GM18868 (cell line): ENCODE results near the gene ZFYVE19.
A peak's percentile ranks its signal among the peaks of the same experiment; 100 is the strongest.

Experiments used
- ATAC-seq: cut with Tn5 transposase; IDR thresholded peaks from one replicate; pipeline ENCODE4 v1.9.1; 2021; ENCODE audit warnings: mild to moderate bottlenecking, moderate library complexity; ENCODE audit not compliant: unreplicated experiment

ZFYVE19 gene, protein sequence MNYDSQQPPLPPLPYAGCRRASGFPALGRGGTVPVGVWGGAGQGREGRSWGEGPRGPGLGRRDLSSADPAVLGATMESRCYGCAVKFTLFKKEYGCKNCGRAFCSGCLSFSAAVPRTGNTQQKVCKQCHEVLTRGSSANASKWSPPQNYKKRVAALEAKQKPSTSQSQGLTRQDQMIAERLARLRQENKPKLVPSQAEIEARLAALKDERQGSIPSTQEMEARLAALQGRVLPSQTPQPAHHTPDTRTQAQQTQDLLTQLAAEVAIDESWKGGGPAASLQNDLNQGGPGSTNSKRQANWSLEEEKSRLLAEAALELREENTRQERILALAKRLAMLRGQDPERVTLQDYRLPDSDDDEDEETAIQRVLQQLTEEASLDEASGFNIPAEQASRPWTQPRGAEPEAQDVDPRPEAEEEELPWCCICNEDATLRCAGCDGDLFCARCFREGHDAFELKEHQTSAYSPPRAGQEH

DNA sequence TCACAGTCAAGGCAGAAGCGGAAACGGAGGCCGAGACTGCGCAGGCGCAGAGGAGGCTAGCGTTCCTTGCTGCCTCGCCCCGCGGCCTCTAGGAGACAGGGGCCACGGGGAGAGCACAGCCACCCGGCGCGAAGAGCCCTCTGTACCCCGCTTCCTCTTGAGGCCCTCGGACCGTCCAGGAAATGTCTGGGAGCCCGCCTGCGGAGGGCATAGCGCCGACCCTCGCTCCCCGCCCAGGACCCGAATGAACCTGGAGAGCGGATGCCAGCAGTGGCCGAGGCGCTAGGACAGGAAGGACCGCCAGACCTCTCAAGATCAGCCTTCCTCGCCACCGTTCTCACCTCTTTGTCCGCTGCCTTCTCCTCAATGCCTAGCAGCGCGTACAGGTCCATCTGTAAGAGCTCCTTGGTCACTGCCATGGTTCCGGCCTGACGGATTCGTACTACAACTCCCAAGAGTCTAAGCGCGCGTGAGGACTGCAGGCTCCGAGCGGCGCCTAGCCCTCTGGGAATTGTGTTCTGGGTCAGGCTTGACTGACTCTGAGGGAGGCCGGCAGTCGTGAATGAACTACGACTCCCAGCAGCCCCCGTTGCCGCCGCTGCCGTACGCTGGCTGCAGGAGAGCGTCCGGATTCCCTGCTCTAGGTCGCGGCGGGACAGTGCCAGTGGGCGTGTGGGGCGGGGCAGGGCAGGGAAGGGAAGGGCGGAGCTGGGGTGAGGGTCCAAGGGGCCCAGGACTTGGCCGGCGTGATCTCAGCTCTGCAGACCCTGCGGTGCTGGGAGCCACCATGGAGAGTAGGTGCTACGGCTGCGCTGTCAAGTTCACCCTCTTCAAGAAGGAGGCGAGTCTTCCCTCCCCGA, at the start of gene ZFYVE19, which contains the start of gene DNAJC17:
TSS of gene ZFYVE19 (plus strand) at position 62 of the 860 bp plus-strand sequence. CDS start at position 563, 501 bp downstream.
TSS of gene DNAJC17 (minus strand) at position 446 of the 860 bp plus-strand sequence. CDS start at position 419, 27 bp downstream.
- ATAC-seq, result peak; percentile 92

DNA sequence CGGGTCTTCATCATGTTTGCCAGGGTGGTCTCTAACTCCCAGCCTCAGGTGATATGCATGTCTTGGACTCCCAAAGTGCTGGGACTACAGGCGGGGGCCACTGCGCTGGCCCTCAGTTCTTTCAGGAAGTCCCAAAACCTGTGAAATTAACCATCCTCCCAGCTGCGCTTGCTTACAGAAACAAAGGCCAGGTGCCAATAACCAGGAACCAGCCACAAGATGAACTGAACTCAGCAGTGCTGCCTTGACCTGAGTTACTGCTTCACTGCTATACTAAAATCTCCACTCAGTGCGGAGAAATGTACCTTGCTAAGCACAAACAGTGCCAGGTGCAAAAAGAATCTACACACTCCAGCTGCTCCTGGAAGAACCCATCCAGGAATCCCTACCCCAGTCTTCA, 46.9 kb upstream of the ZFYVE19 start:
- ATAC-seq, result no peak

DNA sequence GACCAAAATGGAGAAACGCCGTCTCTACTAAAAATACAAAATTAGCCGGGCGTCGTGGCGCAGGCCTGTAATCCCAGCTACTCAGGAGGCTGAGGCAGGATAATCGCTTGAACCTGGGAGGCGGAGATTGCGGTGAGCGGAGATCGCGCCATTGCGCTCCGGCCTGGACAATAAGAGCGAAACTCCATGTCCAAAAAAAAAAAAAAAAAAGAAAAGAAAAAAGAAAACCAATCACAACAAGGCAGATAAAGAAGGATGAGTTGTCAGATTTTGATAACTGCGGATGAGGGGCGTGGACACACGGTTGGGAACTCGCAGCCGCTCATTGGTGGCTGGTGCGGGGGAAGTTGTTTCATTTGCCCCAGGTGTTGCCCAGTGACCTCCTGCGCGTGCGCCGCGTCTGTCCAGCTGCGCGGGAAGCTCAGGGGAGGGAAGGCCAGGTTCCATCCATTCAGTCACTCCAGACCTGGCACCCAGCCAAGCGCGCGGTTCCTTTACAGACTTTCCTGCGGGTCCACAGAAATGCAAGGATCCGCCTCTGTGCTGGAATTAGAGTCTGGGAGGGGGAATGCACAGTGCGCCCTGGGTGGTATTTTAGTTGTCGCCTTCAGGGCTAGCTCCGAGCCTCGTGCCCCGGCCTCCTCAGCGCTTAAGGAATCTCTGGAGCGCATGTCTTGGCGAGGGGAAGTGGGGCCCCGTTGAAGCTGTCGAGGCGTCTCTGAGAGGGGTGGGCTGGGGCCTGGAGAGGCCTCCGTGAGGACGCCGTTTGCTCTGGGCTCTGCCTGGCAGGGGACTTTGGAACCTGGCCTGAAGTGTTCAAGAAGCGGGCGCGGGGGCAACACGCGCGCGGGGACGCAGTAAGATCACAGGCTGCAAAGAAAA, 43.7 kb upstream of the ZFYVE19 start:
- peak; percentile 7 for ATAC-seq

DNA sequence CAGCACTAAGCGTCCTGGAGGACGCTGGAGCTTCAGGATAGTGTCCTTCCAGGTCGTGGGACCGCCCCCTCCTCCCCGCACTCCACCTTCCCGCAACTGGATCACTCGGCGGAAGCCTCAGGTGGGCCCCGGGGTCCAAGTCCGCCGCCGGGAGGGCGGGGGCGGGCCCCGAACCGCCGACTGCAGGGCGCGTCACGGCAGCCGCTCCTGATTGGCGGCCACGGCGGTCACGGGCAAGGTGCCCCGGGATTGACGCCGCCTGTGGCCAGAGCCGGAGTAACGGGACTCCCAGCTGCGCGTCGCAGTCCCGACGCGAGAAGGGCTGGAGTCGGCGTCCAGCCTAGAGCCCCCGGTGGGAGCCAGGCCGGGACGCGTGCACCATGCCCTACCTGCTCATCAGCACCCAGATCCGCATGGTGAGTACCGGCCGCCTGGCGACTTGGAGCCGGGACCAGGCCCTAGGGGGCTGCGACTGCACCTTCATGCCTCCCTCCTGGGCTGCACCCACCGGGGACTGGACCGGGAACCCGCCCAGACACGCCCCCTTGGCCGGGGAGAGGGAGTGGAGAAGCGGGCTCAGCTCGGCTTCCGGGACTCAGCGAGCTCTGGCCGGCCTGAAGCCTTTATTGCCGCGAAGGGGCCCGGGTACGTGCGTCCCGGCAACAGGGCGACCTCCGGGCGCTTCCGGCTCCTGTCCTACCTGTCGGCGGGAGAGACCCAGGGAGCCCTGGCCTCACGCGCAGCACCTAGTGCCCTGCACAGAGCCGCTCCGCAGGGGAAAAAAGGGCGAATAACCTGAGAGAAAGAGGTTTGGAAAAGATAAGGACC, 42.9 kb upstream of the ZFYVE19 start, which contains the start of gene GCHFR:
TSS of gene GCHFR (plus strand) at position 268 of the 828 bp plus-strand sequence. CDS start at position 381, 113 bp downstream.
- ATAC-seq, result peak; percentile 53

DNA sequence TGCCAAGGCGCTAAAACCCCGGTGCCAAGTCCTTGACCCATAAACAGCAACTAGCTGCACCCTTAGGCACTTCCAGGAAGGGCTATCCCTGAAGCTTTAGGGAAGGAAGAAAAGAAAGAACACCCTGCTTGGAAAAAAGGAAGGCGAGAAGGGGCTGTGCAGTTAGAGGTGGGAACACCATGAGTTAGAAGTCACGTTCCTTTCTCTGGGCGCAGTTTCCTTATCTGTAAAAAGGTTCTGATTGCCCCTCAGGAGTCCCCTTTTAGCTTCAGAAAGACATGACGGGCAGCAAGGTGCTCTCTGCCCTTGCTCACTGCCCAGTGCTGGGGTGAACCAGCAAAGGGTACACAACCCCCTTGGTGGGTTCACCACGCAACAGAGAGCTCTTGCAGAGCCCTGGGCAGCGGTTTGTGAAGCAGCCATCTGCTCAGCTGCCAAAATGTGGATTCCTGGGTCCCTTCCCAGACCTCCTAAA, 42.2 kb upstream of the ZFYVE19 start:
- ATAC-seq, result no peak

DNA sequence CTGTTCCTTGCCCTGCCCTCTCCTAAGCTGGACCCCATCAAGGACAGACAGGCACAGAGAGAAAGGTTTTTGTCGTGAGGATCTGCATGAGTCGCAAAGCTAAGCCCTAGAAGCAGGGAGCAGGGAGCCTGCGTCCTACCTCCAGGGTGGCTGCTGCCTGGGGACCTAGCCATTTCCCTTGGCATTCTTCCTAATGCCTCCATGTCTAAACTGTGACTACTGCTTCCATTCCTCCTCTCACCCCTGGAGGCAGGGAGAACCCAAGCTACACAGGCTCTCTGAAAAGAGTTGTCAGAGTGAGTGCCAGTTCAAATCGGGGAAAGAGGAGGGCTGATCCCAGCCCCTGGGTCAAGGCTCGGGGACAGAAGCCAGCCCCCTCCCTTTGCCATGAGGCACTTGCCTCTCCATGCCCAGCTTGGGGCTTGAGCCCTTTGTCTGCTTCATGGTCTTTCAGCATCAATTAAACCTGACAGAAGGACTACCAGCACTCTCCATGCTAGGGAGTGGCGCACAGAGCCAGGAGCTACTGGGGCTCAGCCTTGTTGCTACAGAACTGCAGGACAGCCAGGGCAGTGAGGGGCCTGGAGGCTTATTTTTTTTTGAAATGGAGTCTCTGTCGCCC, 40.6 kb upstream of the ZFYVE19 start:
- no peak for ATAC-seq

DNA sequence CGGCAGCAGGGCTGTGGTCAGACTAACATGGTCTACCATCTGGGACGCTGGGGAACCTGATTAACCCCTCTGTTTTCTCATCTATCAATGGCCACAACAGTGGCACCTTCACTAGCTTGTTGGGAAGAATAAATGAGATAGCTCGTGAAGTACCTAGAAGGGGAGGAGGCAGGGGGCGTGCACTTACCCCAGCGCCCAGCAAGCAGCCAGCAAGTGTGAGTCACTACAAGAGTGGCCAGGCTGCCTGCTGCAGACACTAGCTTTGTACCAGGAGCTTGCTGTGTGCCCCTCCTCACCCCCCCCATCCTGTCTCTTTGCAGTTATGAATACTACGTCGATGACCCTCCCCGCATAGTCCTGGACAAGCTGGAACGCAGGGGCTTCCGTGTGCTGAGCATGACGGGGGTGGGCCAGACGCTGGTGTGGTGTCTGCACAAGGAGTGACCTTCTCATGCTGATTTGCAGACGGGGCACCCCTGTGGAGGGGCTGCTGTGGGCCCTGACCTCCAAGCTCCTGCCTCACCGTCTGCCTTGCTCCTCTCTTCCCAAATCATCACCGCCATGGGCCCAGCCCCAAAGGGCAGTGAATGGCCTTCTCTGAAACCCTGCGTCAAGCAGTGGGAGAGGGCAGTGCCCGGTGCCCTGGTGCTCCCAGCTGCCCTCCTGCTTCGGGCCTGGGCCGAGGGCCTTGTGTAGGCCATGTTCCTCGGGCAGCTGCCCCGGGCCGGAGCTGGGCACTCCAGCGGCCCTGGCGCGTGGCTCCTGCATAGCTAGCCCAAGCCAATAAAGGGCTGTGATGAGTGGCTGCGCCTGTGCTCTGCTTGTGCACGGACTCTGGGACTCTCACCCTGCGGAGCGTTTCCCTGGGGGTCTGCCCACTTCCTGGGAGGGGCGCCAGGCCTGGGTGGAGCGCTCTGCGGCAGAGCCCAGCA, 39.7 kb upstream of the ZFYVE19 start:
- no peak for ATAC-seq

DNA sequence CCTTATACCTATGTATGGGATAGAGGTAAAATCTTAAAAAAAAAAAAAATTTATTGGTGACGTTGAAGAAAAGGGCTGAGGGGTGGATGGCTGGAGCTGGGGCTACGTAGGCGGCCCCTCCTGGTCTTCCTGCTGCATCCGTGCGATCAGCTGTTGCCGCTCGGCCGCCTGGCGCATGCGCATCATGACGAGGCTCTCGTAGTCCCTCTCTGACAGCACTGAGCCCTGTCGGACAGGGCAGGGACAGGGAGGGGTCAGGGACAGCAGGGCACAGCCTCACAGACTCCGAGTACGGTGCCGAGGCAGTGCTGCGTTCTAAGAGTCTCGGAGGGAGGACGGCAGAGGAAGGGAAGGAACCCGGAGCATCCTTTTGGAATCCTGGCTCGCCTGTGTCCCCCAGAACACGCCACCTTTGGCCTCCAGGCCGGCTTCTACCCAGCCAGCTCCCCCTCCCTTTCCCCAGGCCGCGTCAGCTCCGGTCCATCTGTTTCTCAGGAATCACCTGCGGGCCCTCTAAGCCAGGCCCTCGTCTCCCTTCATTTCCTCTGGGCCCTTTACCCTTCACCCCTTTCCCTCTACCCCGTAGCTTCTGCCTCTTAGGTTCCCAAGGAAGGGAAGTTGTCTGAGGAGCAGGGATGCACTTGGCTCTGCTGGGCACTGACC, 38.9 kb upstream of the ZFYVE19 start:
- ATAC-seq, result no peak

DNA sequence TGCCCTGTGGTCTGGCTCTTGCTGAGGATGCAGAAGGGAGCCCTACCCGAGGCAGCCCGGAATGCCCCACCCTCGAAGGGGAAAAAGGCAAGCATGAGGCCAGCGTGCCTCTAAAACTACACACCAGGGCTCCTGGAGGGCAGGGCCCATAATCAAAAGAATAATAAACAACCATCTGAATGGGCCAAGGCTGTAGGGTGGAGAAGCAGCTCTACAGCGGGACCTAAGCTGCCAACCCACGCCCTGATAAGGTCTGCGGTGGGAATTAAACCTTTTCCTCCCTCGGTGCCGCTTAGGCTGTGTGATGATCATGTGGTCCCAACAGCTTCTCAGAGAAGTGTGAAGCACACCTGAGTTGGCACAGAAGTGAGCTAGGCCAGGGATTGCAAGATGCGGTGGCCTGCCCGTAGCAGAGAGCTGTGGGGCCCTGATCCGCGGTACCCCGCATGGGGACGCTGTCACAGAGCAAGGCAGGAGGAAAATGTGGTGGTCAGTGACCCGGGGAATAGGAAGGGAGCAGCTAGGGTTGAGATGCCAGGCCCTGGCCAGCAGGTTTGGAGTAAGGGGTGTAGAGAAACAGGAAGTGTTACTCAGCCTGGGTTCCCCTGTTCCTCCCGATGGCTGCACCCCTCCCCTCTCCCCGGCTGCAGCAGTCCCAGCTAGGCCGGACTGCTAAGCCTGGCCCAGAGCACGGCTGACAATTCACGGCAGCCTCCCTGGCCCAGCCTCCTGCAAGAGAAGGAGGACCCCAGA, 38.2 kb upstream of the ZFYVE19 start:
- ATAC-seq, result no peak

DNA sequence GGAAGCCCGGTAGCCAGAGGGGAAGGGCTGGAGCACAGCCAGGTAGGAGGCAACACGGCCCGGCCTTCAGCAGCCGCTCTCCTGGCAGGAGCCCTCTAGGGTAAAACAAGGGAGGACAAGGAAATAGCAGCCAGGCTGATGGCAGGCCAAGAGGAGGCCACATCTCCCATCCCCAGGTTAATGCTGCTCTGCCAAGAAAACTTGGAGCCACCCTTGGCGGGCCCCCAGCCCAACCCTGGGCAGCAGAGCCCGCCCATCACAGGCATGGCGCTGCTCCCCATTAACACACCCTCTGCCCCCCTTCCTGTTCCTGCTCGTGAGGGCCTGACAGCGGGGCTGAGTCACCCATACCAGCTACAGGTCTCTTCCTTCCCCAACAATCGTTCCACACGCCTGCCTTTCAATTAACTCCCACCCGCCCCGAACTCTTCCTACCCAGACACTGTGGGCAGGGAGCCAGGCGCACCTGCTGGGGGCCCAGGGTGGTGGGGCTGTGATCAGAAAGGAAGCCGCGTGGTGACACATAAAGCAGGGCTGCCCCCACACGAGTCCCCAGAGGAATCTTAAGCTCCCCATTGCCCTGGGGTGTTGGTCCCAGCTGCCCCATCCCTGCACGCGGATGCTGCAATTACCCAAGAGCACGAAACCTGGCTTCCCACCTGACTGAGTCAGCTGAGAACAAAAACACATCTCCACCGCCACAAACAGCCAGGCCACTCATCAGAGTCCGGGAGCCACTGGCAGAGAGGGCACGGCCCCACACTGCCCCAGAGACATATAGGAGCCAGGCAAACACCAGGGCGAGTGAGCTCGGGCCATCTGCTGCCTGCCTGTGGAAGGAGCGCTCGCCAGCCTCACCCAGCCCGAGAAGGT, 37.4 kb upstream of the ZFYVE19 start, which contains the start of gene C15orf62:
TSS of gene C15orf62 (plus strand) at position 707 of the 873 bp plus-strand sequence. CDS start 516 bp downstream, outside the sequence.
- ATAC-seq, result peak; percentile 55

DNA sequence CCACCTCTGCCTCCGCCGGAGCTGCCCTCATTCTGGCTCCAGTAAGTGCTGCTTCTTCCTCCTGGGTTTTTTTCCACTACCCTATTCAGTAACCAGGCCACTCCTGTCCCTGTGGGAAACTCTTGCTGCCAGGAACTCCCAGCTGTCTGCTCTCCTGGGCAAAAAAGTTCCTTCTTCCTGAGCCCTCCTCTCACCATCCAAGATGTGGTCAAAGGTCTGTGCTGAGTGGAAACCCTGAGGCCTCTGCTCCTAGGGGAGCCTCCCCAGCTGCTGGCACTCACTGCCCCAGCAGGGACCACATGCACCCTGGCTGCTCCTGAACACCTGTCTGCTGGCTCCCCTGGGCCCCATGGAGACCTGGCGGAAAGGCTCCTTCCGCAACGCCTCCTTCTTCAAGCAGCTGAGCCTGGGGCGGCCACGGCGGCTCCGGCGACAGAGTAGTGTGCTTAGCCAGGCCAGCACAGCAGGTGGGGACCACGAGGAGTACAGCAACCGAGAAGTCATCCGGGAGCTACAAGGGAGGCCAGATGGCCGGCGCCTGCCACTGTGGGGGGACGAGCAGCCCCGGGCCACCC, 36.7 kb upstream of the ZFYVE19 start:
- no peak for ATAC-seq

DNA sequence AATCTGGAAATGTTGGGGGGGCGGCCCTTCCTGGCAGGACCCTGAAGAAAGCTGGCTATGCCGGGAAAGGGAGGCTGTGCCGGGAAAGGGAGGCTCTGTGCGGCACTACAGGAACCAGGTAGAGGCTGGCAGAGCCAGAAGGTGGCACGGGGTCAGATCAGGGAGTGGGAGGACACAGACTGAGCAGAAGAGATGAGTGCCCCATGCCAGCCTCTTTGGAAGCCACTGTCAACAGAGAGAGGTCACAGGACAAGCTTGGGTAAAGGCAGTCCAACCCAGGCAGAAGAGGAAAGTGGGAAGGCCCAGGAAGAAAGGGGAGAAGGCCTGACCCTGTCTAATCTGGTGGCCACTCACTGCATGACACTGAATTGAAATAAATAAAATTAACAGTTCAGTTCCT, 35.6 kb upstream of the ZFYVE19 start:
- no peak for ATAC-seq

DNA sequence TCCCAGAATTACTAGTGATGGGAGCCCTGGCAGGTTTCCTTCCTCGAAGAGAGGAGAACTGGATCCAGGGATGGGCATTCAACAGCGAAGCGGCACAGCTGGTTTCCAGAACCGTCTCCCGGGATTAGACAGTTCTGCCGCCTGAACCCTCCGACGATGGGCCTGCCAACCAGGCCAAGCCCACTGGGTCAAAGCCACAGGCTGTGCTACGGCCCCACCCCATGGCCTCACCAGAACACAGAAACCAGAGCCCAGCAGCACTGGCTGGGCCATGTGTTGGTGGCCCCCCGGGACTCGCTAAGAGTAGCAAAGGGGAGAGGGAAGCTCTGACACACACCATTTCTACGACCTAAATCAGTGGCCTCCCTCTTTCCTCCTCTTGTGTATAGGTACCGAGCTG, 34.9 kb upstream of the ZFYVE19 start:
- no peak for ATAC-seq

DNA sequence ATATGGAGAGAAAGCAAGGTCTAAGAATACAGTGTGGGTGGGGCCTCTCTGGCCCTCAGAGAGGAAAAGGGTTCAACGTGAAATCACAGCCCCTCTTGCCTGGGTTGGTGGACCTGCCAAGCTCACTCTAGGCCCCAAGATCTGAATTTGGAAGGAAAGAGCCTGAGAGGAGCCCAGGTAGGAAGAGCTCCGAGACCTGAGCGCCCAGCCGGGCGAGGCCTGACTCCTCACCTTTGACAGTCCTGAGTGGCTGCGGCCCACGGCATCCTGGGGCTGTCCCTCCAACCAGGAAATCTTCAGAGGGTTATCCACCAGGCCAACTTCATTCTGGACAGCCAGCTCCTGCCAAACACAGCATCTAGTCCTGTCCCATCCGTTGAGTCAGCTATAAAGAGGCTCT, 33.4 kb upstream of the ZFYVE19 start:
- no peak for ATAC-seq

DNA sequence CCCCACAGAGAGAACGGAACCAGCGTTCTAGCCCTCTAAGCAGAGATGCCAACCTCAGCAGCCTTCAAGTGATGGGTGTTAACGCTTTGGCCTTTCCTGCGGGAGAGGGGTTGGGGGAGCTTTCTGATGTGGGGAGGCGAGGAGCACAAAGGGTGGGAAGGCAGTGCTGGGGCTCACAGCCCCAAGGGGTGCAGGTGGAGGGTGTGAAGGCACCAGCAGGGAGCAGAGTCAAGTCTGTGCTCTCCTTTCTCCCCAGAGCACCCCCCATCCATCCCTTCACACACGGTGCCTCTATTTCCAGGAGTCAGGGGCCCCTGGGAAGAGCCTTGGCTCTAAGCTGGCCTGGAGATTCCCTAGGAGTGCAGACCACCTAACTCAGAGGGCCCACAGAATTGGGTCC, 33.0 kb upstream of the ZFYVE19 start:
- ATAC-seq, result no peak
